Lower leg skin (tissue), 3 donors: Measurements from ENCODE around the gene ACAN.

Experiments
- POLR2A ChIP-seq, 2 donors: fragments of 450-650 bp; IDR thresholded peaks; one replicate each; pipeline ENCODE4 v1.6.1; 2016 to 2017; ENCODE audit warnings: antibody characterized with exemption in 2 of 2, mild to moderate bottlenecking in 1 of 2, moderate library complexity in 1 of 2
- TF ChIP-seq, protein P1 (sequence below), 3 donors: fragments of 450-650 bp; IDR thresholded peaks; one replicate each; pipeline ENCODE4 v1.5.1; 2016; ENCODE audit warnings: antibody characterized with exemption in 3 of 3, mild to moderate bottlenecking in 3 of 3, moderate library complexity in 2 of 3

DNA sequence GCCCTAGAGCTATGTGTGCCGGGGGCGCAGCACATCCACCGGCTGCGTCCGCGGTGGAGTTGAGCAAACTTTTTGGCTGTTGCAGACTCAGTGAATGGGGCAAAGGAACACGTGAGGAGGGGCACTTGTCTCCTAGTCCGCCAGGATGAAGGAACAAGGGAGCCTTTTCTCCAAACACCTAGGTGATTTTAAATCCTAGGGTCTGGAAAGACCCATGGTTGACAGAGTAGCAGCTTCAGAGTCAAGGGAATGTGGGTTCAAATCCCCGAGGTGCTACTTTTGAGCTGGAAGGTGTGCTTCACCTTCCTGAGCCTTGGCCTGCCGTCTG is 648 bp downstream of the ACAN start:
- TF ChIP-seq, protein P1, sequence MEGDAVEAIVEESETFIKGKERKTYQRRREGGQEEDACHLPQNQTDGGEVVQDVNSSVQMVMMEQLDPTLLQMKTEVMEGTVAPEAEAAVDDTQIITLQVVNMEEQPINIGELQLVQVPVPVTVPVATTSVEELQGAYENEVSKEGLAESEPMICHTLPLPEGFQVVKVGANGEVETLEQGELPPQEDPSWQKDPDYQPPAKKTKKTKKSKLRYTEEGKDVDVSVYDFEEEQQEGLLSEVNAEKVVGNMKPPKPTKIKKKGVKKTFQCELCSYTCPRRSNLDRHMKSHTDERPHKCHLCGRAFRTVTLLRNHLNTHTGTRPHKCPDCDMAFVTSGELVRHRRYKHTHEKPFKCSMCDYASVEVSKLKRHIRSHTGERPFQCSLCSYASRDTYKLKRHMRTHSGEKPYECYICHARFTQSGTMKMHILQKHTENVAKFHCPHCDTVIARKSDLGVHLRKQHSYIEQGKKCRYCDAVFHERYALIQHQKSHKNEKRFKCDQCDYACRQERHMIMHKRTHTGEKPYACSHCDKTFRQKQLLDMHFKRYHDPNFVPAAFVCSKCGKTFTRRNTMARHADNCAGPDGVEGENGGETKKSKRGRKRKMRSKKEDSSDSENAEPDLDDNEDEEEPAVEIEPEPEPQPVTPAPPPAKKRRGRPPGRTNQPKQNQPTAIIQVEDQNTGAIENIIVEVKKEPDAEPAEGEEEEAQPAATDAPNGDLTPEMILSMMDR (IDR thresholded peaks at IDR 0.05), result no peak
- no peak for TF ChIP-seq POLR2A (IDR thresholded peaks at IDR 0.05)
